Osteoblast (primary cell): ENCODE measurements around the gene NR2F1. TPM values are rescaled to one million over a fixed set of nuclear protein-coding genes. Genes with fewer than 3 reads are reported as not detected.
"Not testable (repeated sequence)": the region's sequence is repeated elsewhere in the genome, so short reads cannot be mapped to it uniquely, and the experiment has no call there.

ENCODE experiments used
- DNase-seq: peaks from one replicate; pipeline ENCODE4 v3.0.0; 2011; ENCODE audit warnings: low spot score, mixed read lengths; ENCODE audit not compliant: insufficient read length; ENCODE audit errors: missing footprints
- H2AFZ ChIP-seq: 2 replicates; pipeline ENCODE4 v1.6.0; 2011; ENCODE audit warnings: mild to moderate bottlenecking, low read length
- H3K27ac ChIP-seq: 2 replicates; pipeline ENCODE4 v1.5.1; 2011; ENCODE audit warnings: mild to moderate bottlenecking, low read depth, low read length, moderate library complexity
- H3K27me3 ChIP-seq: 2 replicates; pipeline ENCODE4 v1.6.0; 2012; ENCODE audit warnings: mild to moderate bottlenecking, control low read depth, inconsistent platforms, low read length, moderate library complexity; ENCODE audit not compliant: insufficient read depth
- H3K36me3 ChIP-seq: 2 replicates; pipeline ENCODE4 v1.5.1; 2011; ENCODE audit warnings: mild to moderate bottlenecking, low read length, control low read depth, moderate library complexity; ENCODE audit not compliant: insufficient read depth
- H3K4me1 ChIP-seq: 2 replicates; pipeline ENCODE4 v1.5.1; 2011; ENCODE audit warnings: mild to moderate bottlenecking, low read length, control low read depth, moderate library complexity; ENCODE audit not compliant: insufficient read depth
- H3K4me2 ChIP-seq: 2 replicates; pipeline ENCODE4 v1.6.0; 2011; ENCODE audit warnings: mild to moderate bottlenecking, low read length; ENCODE audit not compliant: insufficient read depth
- H3K4me3 ChIP-seq: fragments of 200-600 bp; sonication (generic); 3 replicates; pipeline ENCODE4 v1.5.1; 2012; ENCODE audit warnings: mild to moderate bottlenecking, low read length, inconsistent platforms; ENCODE audit not compliant: insufficient read depth
- H3K79me2 ChIP-seq: 2 replicates; pipeline ENCODE4 v1.6.0; 2012; ENCODE audit warnings: mild to moderate bottlenecking, low read length, control low read depth, inconsistent platforms; ENCODE audit not compliant: insufficient read depth
- H3K9me3 ChIP-seq: 2 replicates; pipeline ENCODE4 v1.5.1; 2011; ENCODE audit warnings: low read depth, low read length, control low read depth
- H4K20me1 ChIP-seq: 2 replicates; pipeline ENCODE4 v1.6.0; 2012; ENCODE audit warnings: mild to moderate bottlenecking, low read length, control low read depth; ENCODE audit not compliant: insufficient read depth
- CTCF ChIP-seq: IDR thresholded peaks from 2 replicates; pipeline ENCODE4 v1.5.1; 2011; ENCODE audit warnings: mild to moderate bottlenecking, low read depth, low read length, moderate library complexity; ENCODE audit errors: extremely low read depth
- total RNA-seq: library from RNA; depleted of rRNA; stranded (reverse); fragments of >200 nt; gene quantifications from 2 replicates; pipeline ENCODE4 v1.2.3, GENCODE V29; 2012

The NR2F1 gene
- 7.2 and 10.6 TPM in 2 replicates for total RNA-seq

GRCh38 chr5:93582677-93583438 is at the start of gene NR2F1:
NR2F1 (plus strand) TSS chr5:93583222; CDS start chr5:93585024, 1,802 bp downstream.
- H3K79me2 ChIP-seq = peaks cover 69% of the 10 kb centered on the region
- peak within 1 kb of the TSS; percentile 94 for H3K4me3 ChIP-seq
- no peak for TF ChIP-seq CTCF

GRCh38 chr5:93545872-93546271 is 37.1 kb upstream of the NR2F1 start:
- Histone ChIP-seq H3K4me1 (no peaks in the 10 kb centered on the region), H2AFZ (no peak overlapping the region), H3K27me3 (no peaks in the 10 kb centered on the region), H3K4me2 (no peak overlapping the region), H3K9me3 (no peaks in the 10 kb centered on the region), H3K27ac (no peak overlapping the region), H3K36me3 (peaks cover 18% of the 10 kb centered on the region), H3K79me2 (no peaks in the 10 kb centered on the region), H3K4me3 (no peak overlapping the region), H4K20me1 (no peaks in the 10 kb centered on the region)
- TF ChIP-seq CTCF = no peak
- DNase-seq = no peak

More at GRCh38 chr5:93582677-93583438, at the start of gene NR2F1:
- Histone ChIP-seq H4K20me1 (peaks cover 10% of the 10 kb centered on the region), H3K4me2 (peak within 1 kb of the TSS; percentile 97), H3K27ac (peak within 1 kb of the TSS; percentile 80), H3K4me1 (peaks cover 14% of the 10 kb centered on the region), H3K9me3 (no peaks in the 10 kb centered on the region), H2AFZ (peak within 1 kb of the TSS; percentile 90), H3K36me3 (peaks cover 3% of the 10 kb centered on the region), H3K27me3 (no peaks in the 10 kb centered on the region)
- DNase-seq = peak; percentile 98

GRCh38 chr5:93549594-93549993 is 33.4 kb upstream of the NR2F1 start:
- not testable (repeated sequence) for H3K4me2 ChIP-seq, H3K4me3 ChIP-seq, H3K9me3 ChIP-seq, H2AFZ ChIP-seq, H3K27me3 ChIP-seq, H3K27ac ChIP-seq, H3K79me2 ChIP-seq, H4K20me1 ChIP-seq, DNase-seq, H3K4me1 ChIP-seq
- H3K36me3 ChIP-seq = peaks cover 19% of the 10 kb centered on the region

GRCh38 chr5:93557021-93557604 is 25.9 kb upstream of the NR2F1 start:
- Histone ChIP-seq H3K27me3 (no peaks in the 10 kb centered on the region), H3K4me1 (no peaks in the 10 kb centered on the region), H3K36me3 (peaks cover 19% of the 10 kb centered on the region), H3K9me3 (no peaks in the 10 kb centered on the region), H2AFZ (no peak overlapping the region), H3K79me2 (peaks cover 6% of the 10 kb centered on the region), H4K20me1 (no peaks in the 10 kb centered on the region), H3K4me2 (no peak overlapping the region), H3K27ac (no peak overlapping the region), H3K4me3 (no peak overlapping the region)
- no peak for DNase-seq
- no peak for TF ChIP-seq CTCF
